ENCODE measurements around the gene TBK1. TPM values are rescaled to one million over a fixed set of nuclear protein-coding genes. Genes with fewer than 3 reads are reported as not detected.

The TBK1 gene
- total and polyA plus RNA-seq, 2 of the 4 experiments (the other 2 are of a cell fraction): 9.9 to 11.6 TPM

DNA sequence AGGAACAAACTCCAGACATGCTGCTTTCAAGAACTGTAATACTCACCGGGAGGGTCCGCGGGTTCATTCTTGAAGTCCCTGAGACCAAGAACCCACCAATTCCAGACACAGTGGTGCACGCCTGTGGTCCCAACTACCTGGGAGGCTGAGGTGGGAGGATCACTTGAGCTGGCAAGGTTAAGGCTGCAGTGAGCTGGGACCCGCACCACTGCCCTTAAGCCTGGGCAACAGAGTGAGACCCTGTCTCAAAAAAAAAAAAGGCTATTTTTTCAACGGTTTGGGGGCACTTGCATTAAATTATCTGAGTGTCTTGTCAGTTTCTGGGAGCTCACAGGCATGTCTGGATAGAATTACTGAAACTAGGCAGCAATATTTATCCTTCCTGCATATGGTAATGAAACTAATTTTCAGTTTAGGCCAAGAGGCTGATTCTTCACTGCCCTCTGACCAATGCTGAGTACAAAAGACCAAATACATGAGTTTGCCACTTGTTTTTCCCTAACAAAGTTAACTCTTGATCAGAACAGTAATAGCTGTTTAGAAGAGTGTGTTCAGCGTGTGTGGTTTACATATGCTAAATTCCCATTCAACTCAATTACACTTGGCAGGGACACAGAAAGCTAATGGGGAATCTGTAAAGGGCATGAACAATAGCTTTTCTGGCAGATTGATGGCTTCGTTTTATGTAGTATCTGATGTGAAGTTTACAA lies 92.6 kb downstream of the TBK1 start (continued):
- no peak for TF ChIP-seq FOS (IDR thresholded peaks at IDR 0.05; ENCODE audit: low read depth, low read length)

DNA sequence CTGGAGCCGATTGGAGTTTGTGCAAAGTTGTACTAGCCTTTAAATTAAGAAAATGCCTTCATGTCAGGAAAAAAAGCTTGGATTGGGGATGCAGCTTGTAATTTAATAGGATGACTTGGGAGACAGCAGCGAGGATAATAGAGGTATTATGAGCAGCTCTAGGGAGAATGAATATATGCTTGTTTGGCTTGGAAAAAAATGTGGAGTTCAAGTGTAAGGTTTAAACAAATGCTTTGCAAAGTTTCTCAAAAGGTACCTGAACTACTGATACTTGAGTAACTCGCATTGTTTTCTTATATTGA lies 93.1 kb downstream of the TBK1 start:
- H3K18ac ChIP-seq (ENCODE audit: low read depth, low read length): no peak overlapping the region
- H3K4me2 ChIP-seq (ENCODE audit: low read depth, low read length): no peak overlapping the region
- no peaks in the 10 kb centered on the region for H3K27me3 ChIP-seq (ENCODE audit: control insufficient read depth, insufficient read depth, low read length)
- H2BK5ac ChIP-seq (ENCODE audit: low read depth, low read length, poor library complexity, severe bottlenecking): no peak overlapping the region
- intact Hi-C loops (cut with micrococcal nuclease): loop anchor here (5.0 kb wide), 2 partner anchors 83 to 252 kb away; no protein-coding TSS in a partner anchor
- H2BK15ac ChIP-seq (ENCODE audit: low read depth, low read length): no peak overlapping the region
- H3K9me1 ChIP-seq (ENCODE audit: insufficient read depth, low read length): no peaks in the 10 kb centered on the region
- H2BK120ac ChIP-seq (ENCODE audit: low read depth, low read length): no peak overlapping the region
- no peaks in the 10 kb centered on the region for H3K79me1 ChIP-seq (ENCODE audit: low read depth in 1 of 2, low read length in 2 of 2)
- H3K4ac ChIP-seq (ENCODE audit: low read depth, low read length): no peak overlapping the region
- no TSS peak for BruUV-seq (replicated peaks)
- H4K91ac ChIP-seq (ENCODE audit: insufficient read depth, low read depth, low read length): no peak overlapping the region
- H3K56ac ChIP-seq (ENCODE audit: extremely low read depth, insufficient read depth, low read length): no peak overlapping the region
- no peak overlapping the region for H3K4me3 ChIP-seq (ENCODE audit: insufficient read depth, low read depth, low read length)
- WGBS, 2 experiments (ENCODE audit: extremely low coverage in 2 of 2, insufficient read length in 1 of 2): 29% methylated on average over 1 of the region's 3 CpGs; no CpG with 5 or more reads in 1 of the 2 experiments
- no peak overlapping the region for H3K27ac ChIP-seq (ENCODE audit: insufficient read depth, low read length)
- DNase-seq: no peak
- no peak overlapping the region for H3K9ac ChIP-seq (ENCODE audit: low read depth, low read length)
- H2AK9ac ChIP-seq (replicated peaks; ENCODE audit: low read depth, low read length, poor library complexity): no peak overlapping the region
- no peak overlapping the region for H2AFZ ChIP-seq (replicated peaks; ENCODE audit: low read length, poor library complexity)
- CTCF ChIA-PET: interaction anchor here (0.9 to 1.3 kb wide), 2 partner anchors 151 to 153 kb away, joined by 4 read pairs; no protein-coding TSS in a partner anchor
- H3K23ac ChIP-seq (ENCODE audit: low read depth, low read length): no peak overlapping the region
- H3K14ac ChIP-seq (replicated peaks; ENCODE audit: low read depth, low read length): no peak overlapping the region
- no peak overlapping the region for H2BK20ac ChIP-seq (ENCODE audit: low read depth, low read length)
- H4K8ac ChIP-seq (ENCODE audit: low read depth in 2 of 2, low read length in 2 of 2): no peak overlapping the region
- no peak overlapping the region for H2AK5ac ChIP-seq (ENCODE audit: low read depth, low read length)
- H3K36me3 ChIP-seq (ENCODE audit: control insufficient read depth, insufficient read depth, low read length): no peaks in the 10 kb centered on the region
- dilution Hi-C loops (cut with HindIII; ENCODE audit: low sequenced_read_pairs, unreplicated experiment): no loop called here
- ATAC-seq (ENCODE audit: low read depth): no peak
- POLR2A ChIA-PET (ENCODE audit: unreplicated experiment): no interaction called here
- no peaks in the 10 kb centered on the region for H3K9me3 ChIP-seq (ENCODE audit: control insufficient read depth, insufficient read depth, low read length)
- in situ Hi-C loops (cut with MboI; ENCODE audit: low sequenced_read_pairs): loop anchor here (5.0 kb wide), 1 partner anchor 157 kb away; no protein-coding TSS in a partner anchor
- H3K4me1 ChIP-seq (ENCODE audit: control insufficient read depth, insufficient read depth, low read length): peaks cover 5% of the 10 kb centered on the region
- no peak overlapping the region for H4K5ac ChIP-seq (ENCODE audit: low read depth, low read length)
- no peaks in the 10 kb centered on the region for H4K20me1 ChIP-seq (ENCODE audit: insufficient read depth, low read length)
- TF ChIP-seq FOS (IDR thresholded peaks at IDR 0.05; ENCODE audit: low read depth, low read length) (no peak), SMC3 (IDR thresholded peaks at IDR 0.05; ENCODE audit: low read depth, low read length) (no peak), CHD1 (IDR thresholded peaks at IDR 0.05; ENCODE audit: low read depth, low read length) (no peak), RCOR1 (IDR thresholded peaks at IDR 0.05; ENCODE audit: insufficient replicate concordance, low read length) (no peak), MXI1 (IDR thresholded peaks at IDR 0.05; ENCODE audit: borderline replicate concordance, low read depth, low read length) (no peak), RAD21 (IDR thresholded peaks at IDR 0.05; ENCODE audit: low read length) (no peak), POLR2A (IDR thresholded peaks at IDR 0.05; ENCODE audit: low read depth, low read length) (no peak), CEBPB (IDR thresholded peaks at IDR 0.05; ENCODE audit: low read depth, low read length) (no peak), NFE2L2 (IDR thresholded peaks at IDR 0.05; ENCODE audit: low read depth, low read length) (no peak), MAZ (IDR thresholded peaks at IDR 0.05; ENCODE audit: borderline replicate concordance, low read depth, low read length) (no peak)
- TF ChIP-seq, protein P1, sequence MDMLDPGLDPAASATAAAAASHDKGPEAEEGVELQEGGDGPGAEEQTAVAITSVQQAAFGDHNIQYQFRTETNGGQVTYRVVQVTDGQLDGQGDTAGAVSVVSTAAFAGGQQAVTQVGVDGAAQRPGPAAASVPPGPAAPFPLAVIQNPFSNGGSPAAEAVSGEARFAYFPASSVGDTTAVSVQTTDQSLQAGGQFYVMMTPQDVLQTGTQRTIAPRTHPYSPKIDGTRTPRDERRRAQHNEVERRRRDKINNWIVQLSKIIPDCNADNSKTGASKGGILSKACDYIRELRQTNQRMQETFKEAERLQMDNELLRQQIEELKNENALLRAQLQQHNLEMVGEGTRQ (IDR thresholded peaks at IDR 0.05; ENCODE audit: low read depth, low read length): no peak
- TF ChIP-seq, protein P2, sequence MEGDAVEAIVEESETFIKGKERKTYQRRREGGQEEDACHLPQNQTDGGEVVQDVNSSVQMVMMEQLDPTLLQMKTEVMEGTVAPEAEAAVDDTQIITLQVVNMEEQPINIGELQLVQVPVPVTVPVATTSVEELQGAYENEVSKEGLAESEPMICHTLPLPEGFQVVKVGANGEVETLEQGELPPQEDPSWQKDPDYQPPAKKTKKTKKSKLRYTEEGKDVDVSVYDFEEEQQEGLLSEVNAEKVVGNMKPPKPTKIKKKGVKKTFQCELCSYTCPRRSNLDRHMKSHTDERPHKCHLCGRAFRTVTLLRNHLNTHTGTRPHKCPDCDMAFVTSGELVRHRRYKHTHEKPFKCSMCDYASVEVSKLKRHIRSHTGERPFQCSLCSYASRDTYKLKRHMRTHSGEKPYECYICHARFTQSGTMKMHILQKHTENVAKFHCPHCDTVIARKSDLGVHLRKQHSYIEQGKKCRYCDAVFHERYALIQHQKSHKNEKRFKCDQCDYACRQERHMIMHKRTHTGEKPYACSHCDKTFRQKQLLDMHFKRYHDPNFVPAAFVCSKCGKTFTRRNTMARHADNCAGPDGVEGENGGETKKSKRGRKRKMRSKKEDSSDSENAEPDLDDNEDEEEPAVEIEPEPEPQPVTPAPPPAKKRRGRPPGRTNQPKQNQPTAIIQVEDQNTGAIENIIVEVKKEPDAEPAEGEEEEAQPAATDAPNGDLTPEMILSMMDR (conservative IDR thresholded peaks at IDR 0.05; ENCODE audit: low read depth, low read length): no peak
- TF ChIP-seq, protein P3, sequence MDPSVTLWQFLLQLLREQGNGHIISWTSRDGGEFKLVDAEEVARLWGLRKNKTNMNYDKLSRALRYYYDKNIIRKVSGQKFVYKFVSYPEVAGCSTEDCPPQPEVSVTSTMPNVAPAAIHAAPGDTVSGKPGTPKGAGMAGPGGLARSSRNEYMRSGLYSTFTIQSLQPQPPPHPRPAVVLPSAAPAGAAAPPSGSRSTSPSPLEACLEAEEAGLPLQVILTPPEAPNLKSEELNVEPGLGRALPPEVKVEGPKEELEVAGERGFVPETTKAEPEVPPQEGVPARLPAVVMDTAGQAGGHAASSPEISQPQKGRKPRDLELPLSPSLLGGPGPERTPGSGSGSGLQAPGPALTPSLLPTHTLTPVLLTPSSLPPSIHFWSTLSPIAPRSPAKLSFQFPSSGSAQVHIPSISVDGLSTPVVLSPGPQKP (IDR thresholded peaks at IDR 0.05; ENCODE audit: borderline replicate concordance, low read depth, low read length): no peak

Data from IMR-90 (cell line).